OCI-LY1 (cell line): Measurements from ENCODE around the gene SLC6A4.

Experiments used
- CTCF ChIP-seq: fragments of 200-600 bp; sonication (generic), shearing (Covaris generic); IDR thresholded peaks from 2 replicates; pipeline ENCODE4 v1.5.1; 2017; ENCODE audit warnings: mild to moderate bottlenecking, antibody characterized with exemption, low read length, moderate library complexity, mixed read lengths
- EZH2 ChIP-seq: fragments of 200-600 bp; sonication (generic), shearing (Covaris generic); IDR thresholded peaks from 2 replicates; pipeline ENCODE4 v1.8.0; 2017; ENCODE audit warnings: borderline replicate concordance, mixed run types, mild to moderate bottlenecking, antibody characterized with exemption, low read length, moderate library complexity, mixed read lengths

GRCh38 chr17:30196504-30196903, 39.0 kb downstream of the SLC6A4 start:
- no peak for TF ChIP-seq CTCF
- TF ChIP-seq EZH2: no peak
